ENCODE data around the gene PPP2R5A. TPM values are rescaled to one million over a fixed set of nuclear protein-coding genes. Genes with fewer than 3 reads are reported as not detected.

Gene PPP2R5A
- total RNA-seq, 1 donor from 2014 or later = 2.2 TPM

- no peaks in the 10 kb centered on the region for H3K27me3 Mint-ChIP-seq (ENCODE audit: unreplicated experiment)
- no peaks in the 10 kb centered on the region for H3K4me1 Mint-ChIP-seq (ENCODE audit: low read depth, unreplicated experiment)
- H3K9me3 Mint-ChIP-seq (ENCODE audit: unreplicated experiment) = peaks cover 5% of the 10 kb centered on the region
- no peak overlapping the region for H3K27ac Mint-ChIP-seq (ENCODE audit: unreplicated experiment)
- no peak for TF ChIP-seq CTCF (IDR thresholded peaks at IDR 0.05; ENCODE audit: partially characterized antibody, unreplicated experiment)
- no peak for DNase-seq
- no peak overlapping the region for H3K4me3 Mint-ChIP-seq (ENCODE audit: unreplicated experiment)
- peaks cover 30% of the 10 kb centered on the region for H3K36me3 Mint-ChIP-seq (ENCODE audit: unreplicated experiment)
Observed at GRCh38 chr1:212396638-212397037, 111.4 kb downstream of the PPP2R5A start.

- no peak overlapping the region for H3K4me3 Mint-ChIP-seq (ENCODE audit: unreplicated experiment)
- peaks cover 3% of the 10 kb centered on the region for H3K9me3 Mint-ChIP-seq (ENCODE audit: unreplicated experiment)
- H3K36me3 Mint-ChIP-seq (ENCODE audit: unreplicated experiment) = peaks cover 28% of the 10 kb centered on the region
Observed at GRCh38 chr1:212397171-212397570, 112.0 kb downstream of the PPP2R5A start.

GRCh38 chr1:212401042-212401441, 115.8 kb downstream of the PPP2R5A start:
- TF ChIP-seq CTCF (IDR thresholded peaks at IDR 0.05; ENCODE audit: partially characterized antibody, unreplicated experiment) = no peak
- H3K4me1 Mint-ChIP-seq (ENCODE audit: low read depth, unreplicated experiment) = peaks cover 4% of the 10 kb centered on the region
- no peaks in the 10 kb centered on the region for H3K27me3 Mint-ChIP-seq (ENCODE audit: unreplicated experiment)
- H3K36me3 Mint-ChIP-seq (ENCODE audit: unreplicated experiment) = peaks cover 25% of the 10 kb centered on the region
- no peak overlapping the region for H3K27ac Mint-ChIP-seq (ENCODE audit: unreplicated experiment)
- no peak for DNase-seq
- H3K4me3 Mint-ChIP-seq (ENCODE audit: unreplicated experiment) = no peak overlapping the region
- peaks cover 2% of the 10 kb centered on the region for H3K9me3 Mint-ChIP-seq (ENCODE audit: unreplicated experiment)

More at GRCh38 chr1:212397171-212397570, 112.0 kb downstream of the PPP2R5A start:
- Mint-ChIP-seq H3K27ac (ENCODE audit: unreplicated experiment) (no peak overlapping the region), H3K4me1 (ENCODE audit: low read depth, unreplicated experiment) (no peaks in the 10 kb centered on the region), H3K27me3 (ENCODE audit: unreplicated experiment) (no peaks in the 10 kb centered on the region)
- no peak for DNase-seq
- TF ChIP-seq CTCF (IDR thresholded peaks at IDR 0.05; ENCODE audit: partially characterized antibody, unreplicated experiment) = no peak

GRCh38 chr1:212401838-212402582, 116.8 kb downstream of the PPP2R5A start:
- no peak for TF ChIP-seq CTCF (IDR thresholded peaks at IDR 0.05; ENCODE audit: partially characterized antibody, unreplicated experiment)
- peaks cover 20% of the 10 kb centered on the region for H3K36me3 Mint-ChIP-seq (ENCODE audit: unreplicated experiment)
- peaks cover 2% of the 10 kb centered on the region for H3K9me3 Mint-ChIP-seq (ENCODE audit: unreplicated experiment)
- peaks cover 4% of the 10 kb centered on the region for H3K4me1 Mint-ChIP-seq (ENCODE audit: low read depth, unreplicated experiment)
- H3K4me3 Mint-ChIP-seq (ENCODE audit: unreplicated experiment) = no peak overlapping the region
- no peak for DNase-seq
- H3K27me3 Mint-ChIP-seq (ENCODE audit: unreplicated experiment) = no peaks in the 10 kb centered on the region
- no peak overlapping the region for H3K27ac Mint-ChIP-seq (ENCODE audit: unreplicated experiment)

- peaks cover 4% of the 10 kb centered on the region for H3K4me1 Mint-ChIP-seq (ENCODE audit: low read depth, unreplicated experiment)
- H3K9me3 Mint-ChIP-seq (ENCODE audit: unreplicated experiment) = peaks cover 2% of the 10 kb centered on the region
- H3K36me3 Mint-ChIP-seq (ENCODE audit: unreplicated experiment) = peaks cover 13% of the 10 kb centered on the region
- H3K27me3 Mint-ChIP-seq (ENCODE audit: unreplicated experiment) = no peaks in the 10 kb centered on the region
- no peak for DNase-seq
- no peak overlapping the region for H3K4me3 Mint-ChIP-seq (ENCODE audit: unreplicated experiment)
- no peak overlapping the region for H3K27ac Mint-ChIP-seq (ENCODE audit: unreplicated experiment)
- no peak for TF ChIP-seq CTCF (IDR thresholded peaks at IDR 0.05; ENCODE audit: partially characterized antibody, unreplicated experiment)
Observed at GRCh38 chr1:212402666-212403321, 117.6 kb downstream of the PPP2R5A start.

Measured in glutamatergic neuron (in vitro differentiated cells).